CD14-positive monocyte (primary cell): Measurements from ENCODE around the gene CEACAM16. TPM values are rescaled to one million over a fixed set of nuclear protein-coding genes. Genes with fewer than 3 reads are reported as not detected.

Source experiments
- DNase-seq, 3 donors: peaks; one replicate each; pipeline ENCODE4 v3.0.0-alpha.2; 2011 to 2022
- H2AFZ ChIP-seq: 2 replicates; pipeline ENCODE4 v1.6.0; 2012; ENCODE audit warnings: mild to moderate bottlenecking, low read depth, low read length, inconsistent platforms; ENCODE audit not compliant: insufficient read depth, poor library complexity, severe bottlenecking
- H3K27ac ChIP-seq, 2 donors: 1 replicate in 1 of 2; 2 replicates in 1 of 2; pipeline ENCODE4 v1.5.1; 2012 to 2013; ENCODE audit warnings: low read length in 2 of 2, control low read depth in 1 of 2, inconsistent platforms in 1 of 2, low read depth in 1 of 2, mild to moderate bottlenecking in 1 of 2
- H3K27me3 ChIP-seq, 2 donors: one replicate each; pipeline versions ENCODE4 v1.6.0 to v1.6.1; 2011 to 2013; ENCODE audit warnings: low read length in 2 of 2; ENCODE audit not compliant: control insufficient read depth in 2 of 2, insufficient read depth in 2 of 2
- H3K36me3 ChIP-seq, 2 donors: replicated peaks in 1 of 2; 1 replicate in 1 of 2; 2 replicates in 1 of 2; pipeline versions ENCODE4 v1.5.1 to v1.6.1; 2012 to 2013; ENCODE audit warnings: low read length in 2 of 2, control low read depth in 1 of 2, inconsistent platforms in 1 of 2, mild to moderate bottlenecking in 1 of 2; ENCODE audit not compliant: insufficient read depth in 2 of 2, control insufficient read depth in 1 of 2
- H3K4me1 ChIP-seq, 2 donors: 1 replicate in 1 of 2; 2 replicates in 1 of 2; pipeline versions ENCODE4 v1.5.1 to v1.6.1; 2012 to 2013; ENCODE audit warnings: low read length in 2 of 2, control low read depth in 1 of 2, inconsistent platforms in 1 of 2, mild to moderate bottlenecking in 1 of 2, moderate library complexity in 1 of 2; ENCODE audit not compliant: insufficient read depth in 2 of 2, control insufficient read depth in 1 of 2
- H3K4me2 ChIP-seq: replicated peaks from 2 replicates; pipeline ENCODE3; 2012; ENCODE audit warnings: low read length, moderate library complexity, mild to moderate bottlenecking; ENCODE audit not compliant: poor library complexity, severe bottlenecking; ENCODE audit errors: extremely low read depth
- H3K4me3 ChIP-seq, 3 experiments: fragments of 200-600 bp in 1 of 3; sonication (generic) in 1 of 3; replicated peaks in 1 of 3; 1 replicate in 2 of 3; 2 replicates in 1 of 3; pipeline ENCODE4 v1.5.1; 2011 to 2013; ENCODE audit warnings: low read length in 3 of 3, mild to moderate bottlenecking in 3 of 3, control low read depth in 2 of 3, low read depth in 2 of 3, inconsistent platforms in 1 of 3, moderate library complexity in 1 of 3
- H3K79me2 ChIP-seq: 2 replicates; pipeline ENCODE4 v1.6.0; 2012; ENCODE audit warnings: mild to moderate bottlenecking, control low read depth, inconsistent platforms, low read length, moderate library complexity; ENCODE audit not compliant: insufficient read depth
- H3K9ac ChIP-seq: 2 replicates; pipeline ENCODE4 v1.6.0; 2017; ENCODE audit warnings: low read length, mild to moderate bottlenecking; ENCODE audit not compliant: insufficient read depth, poor library complexity, severe bottlenecking
- H3K9me3 ChIP-seq, 2 donors: replicated peaks in 1 of 2; 1 replicate in 1 of 2; 2 replicates in 1 of 2; pipeline versions ENCODE4 v1.5.1 to v1.6.1; 2012 to 2013; ENCODE audit warnings: low read length in 2 of 2, control low read depth in 1 of 2; ENCODE audit not compliant: control insufficient read depth in 1 of 2, insufficient read depth in 1 of 2
- H4K20me1 ChIP-seq: 2 replicates; pipeline ENCODE4 v1.6.0; 2012; ENCODE audit warnings: mild to moderate bottlenecking, low read length, control low read depth, moderate library complexity; ENCODE audit not compliant: insufficient read depth
- H3K27ac Mint-ChIP-seq, 7 donors: one replicate each; pipeline ENCODE4 v1.8.0; 2020; ENCODE audit warnings: mild to moderate bottlenecking in 7 of 7, mixed read lengths in 7 of 7, moderate library complexity in 6 of 7, inconsistent platforms in 2 of 7
- H3K27me3 Mint-ChIP-seq, 3 donors: one replicate each; pipeline ENCODE4 v1.8.0; 2021 to 2022; ENCODE audit warnings: low read depth in 3 of 3, mild to moderate bottlenecking in 3 of 3, mixed read lengths in 3 of 3, moderate library complexity in 3 of 3, inconsistent platforms in 1 of 3
- H3K36me3 Mint-ChIP-seq, 2 donors: one replicate each; pipeline ENCODE4 v1.8.0; 2020; ENCODE audit warnings: mixed read lengths in 2 of 2, inconsistent platforms in 1 of 2, mild to moderate bottlenecking in 1 of 2
- H3K4me1 Mint-ChIP-seq: one replicate; pipeline ENCODE4 v1.8.0; 2020; ENCODE audit warnings: mild to moderate bottlenecking, mixed read lengths
- H3K4me3 Mint-ChIP-seq, 2 donors: one replicate each; pipeline ENCODE4 v1.8.0; 2020; ENCODE audit warnings: mild to moderate bottlenecking in 2 of 2, mixed read lengths in 2 of 2, moderate library complexity in 1 of 2
- H3K9me3 Mint-ChIP-seq, 7 donors: one replicate each; pipeline ENCODE4 v1.8.0; 2020 to 2022; ENCODE audit warnings: mixed read lengths in 7 of 7, mild to moderate bottlenecking in 6 of 7, moderate library complexity in 6 of 7, inconsistent platforms in 2 of 7
- CTCF ChIP-seq: fragments of 200-600 bp; IDR thresholded peaks from one replicate; pipeline ENCODE4 v1.8.0; 2022; ENCODE audit warnings: antibody characterized with exemption, mild to moderate bottlenecking
- WGBS: methylation state at CpG from one replicate; pipeline ENCODE4 v1.1.5; 2013; ENCODE audit warnings: missing lambda C conversion rate; ENCODE audit not compliant: insufficient coverage; 5-methylcytosine and 5-hydroxymethylcytosine counted together
- intact Hi-C, 2 donors: fragments of 100-400 bp; cut with micrococcal nuclease; formaldehyde crosslinking; loops; one replicate each; pipeline versions ENCODE4 v1.15.0 to v1.15.1; 2023
- polyA plus RNA-seq, 3 donors: library from polyadenylated mRNA; depleted of rRNA in 1 of 3; unstranded in 2 of 3; stranded (reverse) in 1 of 3; fragments of 300-500 nt in 2 of 3; fragments of >200 nt in 1 of 3; fragmentation: Illumina TruSeq in 2 of 3; gene quantifications; 1 replicate in 2 of 3; 2 replicates in 1 of 3; pipeline ENCODE4 v1.2.3, GENCODE V29; 2012 to 2021

CEACAM16 gene
- polyA plus RNA-seq, 3 donors = not detected

- peaks cover 41% of the 10 kb centered on the region for H3K79me2 ChIP-seq
- H3K4me2 ChIP-seq = peak within 1 kb of the TSS; percentile 96
- H2AFZ ChIP-seq = no peak within 1 kb of the TSS
- H3K36me3 ChIP-seq = peaks cover 22 to 24% of the 10 kb centered on the region in 2 donors
- peak within 1 kb of the TSS; percentile 96 to 99 for H3K27ac ChIP-seq
- peak; percentile 78 to 80 (median 79) for DNase-seq
- peak within 1 kb of the TSS; percentile 88 to 96 (median 95) for H3K4me3 ChIP-seq
- H3K27ac Mint-ChIP-seq = peak within 1 kb of the TSS; percentile 98 to 100 (median 99)
- H3K4me1 Mint-ChIP-seq = peaks cover 77% of the 10 kb centered on the region
- H3K27me3 Mint-ChIP-seq = peaks cover 4 to 9% (median 7%) of the 10 kb centered on the region in 3 donors
- no peaks in the 10 kb centered on the region for H3K9me3 ChIP-seq
- H3K9ac ChIP-seq = peak within 1 kb of the TSS; percentile 98
- peak within 1 kb of the TSS; percentile 96 to 98 for H3K4me3 Mint-ChIP-seq
- WGBS = under 1% methylated on average over 74 of the region's 88 CpGs
- peaks cover 83 to 85% of the 10 kb centered on the region in 2 donors for H3K4me1 ChIP-seq
- peaks cover 27% of the 10 kb centered on the region for H4K20me1 ChIP-seq
- TF ChIP-seq CTCF = no peak
- H3K27me3 ChIP-seq = no peaks in the 10 kb centered on the region
- H3K36me3 Mint-ChIP-seq = peaks cover 37 to 40% of the 10 kb centered on the region in 2 donors
- intact Hi-C loops = loop anchor here in 1 of 2 donors (2.0 kb wide), 1 partner anchor 22 kb away; no protein-coding TSS in a partner anchor
- peaks cover 0 to 2% (median 0%) of the 10 kb centered on the region in 7 donors for H3K9me3 Mint-ChIP-seq
Observed at GRCh38 chr19:44748426-44749254, 49.7 kb downstream of the CEACAM16 start, which contains the start of gene BCL3. Gene BCL3 (plus strand): TSS chr19:44748708. CDS start chr19:44748791, 83 bp downstream.

DNA sequence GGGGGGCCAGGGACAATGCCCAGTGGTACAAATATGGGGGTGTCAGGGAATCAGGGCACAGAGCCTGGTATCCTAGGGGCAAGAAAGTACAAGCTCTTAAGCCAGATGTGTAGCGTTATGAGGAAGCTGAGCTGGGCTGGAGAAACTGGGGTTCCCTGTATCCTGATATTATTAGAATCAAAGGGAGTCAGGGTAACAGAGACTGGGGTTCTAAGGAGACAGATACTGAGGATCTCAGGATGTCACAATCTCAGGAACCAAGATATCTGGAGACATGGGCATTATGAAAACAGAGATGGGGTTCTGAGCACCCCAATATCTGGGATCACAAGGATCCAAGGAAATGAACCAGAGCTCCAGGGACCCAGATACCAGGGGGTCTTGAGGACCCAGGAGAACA is 50.3 kb downstream of the CEACAM16 start:
- Mint-ChIP-seq H3K4me1 (peaks cover 78% of the 10 kb centered on the region), H3K9me3 (peaks cover 0 to 2% (median 0%) of the 10 kb centered on the region in 7 donors), H3K27ac (peak overlapping the region; percentile 94 to 98 (median 97)), H3K36me3 (peaks cover 37 to 40% of the 10 kb centered on the region in 2 donors), H3K4me3 (peak overlapping the region; percentile 96 to 98), H3K27me3 (peaks cover 4 to 9% (median 7%) of the 10 kb centered on the region in 3 donors)
- peak overlapping the region; percentile 96 for H3K4me2 ChIP-seq
- peak overlapping the region; percentile 95 to 99 for H3K27ac ChIP-seq
- DNase-seq = peak in 2 of 3 donors; percentile 47 to 54
- whole genome bisulfite sequencing = 0% methylated on average over 1 of the region's 1 CpG
- H4K20me1 ChIP-seq = peaks cover 27% of the 10 kb centered on the region
- H3K36me3 ChIP-seq = peaks cover 22 to 24% of the 10 kb centered on the region in 2 donors
- intact Hi-C loops = loop anchor here in 1 of 2 donors (2.0 kb wide), 1 partner anchor 22 kb away; no protein-coding TSS in a partner anchor
- peaks cover 81 to 84% of the 10 kb centered on the region in 2 donors for H3K4me1 ChIP-seq
- no peak for TF ChIP-seq CTCF
- no peaks in the 10 kb centered on the region for H3K9me3 ChIP-seq
- H3K27me3 ChIP-seq = no peaks in the 10 kb centered on the region
- peak overlapping the region; percentile 98 for H3K9ac ChIP-seq
- H2AFZ ChIP-seq = no peak overlapping the region
- H3K4me3 ChIP-seq = peak overlapping the region; percentile 88 to 96 (median 95)
- peaks cover 44% of the 10 kb centered on the region for H3K79me2 ChIP-seq
